Loucy (cell line): ENCODE measurements around the gene WIPI1.

ENCODE experiments used
- H2AFZ ChIP-seq: fragments of 200-600 bp; sonication (generic); 2 replicates; pipeline ENCODE4 v1.6.0; 2016; ENCODE audit warnings: antibody characterized with exemption, mild to moderate bottlenecking, low read length, moderate library complexity
- H3F3A ChIP-seq: fragments of 200-600 bp; 2 replicates; pipeline ENCODE4 v1.6.0; 2016; ENCODE audit warnings: antibody characterized with exemption, low read depth, mild to moderate bottlenecking
- H3K27me3 ChIP-seq: fragments of 200-600 bp; sonication (generic); 2 replicates; pipeline ENCODE4 v1.6.1; 2014; ENCODE audit warnings: low read length, mild to moderate bottlenecking; ENCODE audit not compliant: insufficient read depth, poor library complexity, severe bottlenecking
- H3K36me3 ChIP-seq: fragments of 200-600 bp; sonication (generic); 2 replicates; pipeline ENCODE4 v1.6.1; 2016; ENCODE audit warnings: low read length; ENCODE audit not compliant: insufficient read depth
- H3K4me1 ChIP-seq: fragments of 200-600 bp; sonication (generic); 2 replicates; pipeline ENCODE4 v1.5.1; 2014; ENCODE audit warnings: low read length, mild to moderate bottlenecking; ENCODE audit not compliant: insufficient read depth, poor library complexity, severe bottlenecking
- H3K4me2 ChIP-seq: fragments of 200-600 bp; sonication (generic); 2 replicates; pipeline ENCODE4 v1.6.0; 2014; ENCODE audit warnings: antibody characterized with exemption, low read length, low read depth, mild to moderate bottlenecking; ENCODE audit not compliant: poor library complexity, severe bottlenecking
- H3K4me3 ChIP-seq: fragments of 200-600 bp; sonication (generic); 2 replicates; pipeline ENCODE4 v1.5.1; 2014; ENCODE audit warnings: low read length, mild to moderate bottlenecking, mixed read lengths; ENCODE audit not compliant: poor library complexity, severe bottlenecking
- H3K79me2 ChIP-seq: fragments of 200-600 bp; sonication (generic); 2 replicates; pipeline ENCODE4 v1.6.1; 2014; ENCODE audit warnings: low read length; ENCODE audit not compliant: insufficient read depth
- H3K9ac ChIP-seq: fragments of 200-600 bp; sonication (generic); 2 replicates; pipeline ENCODE4 v1.6.0; 2014; ENCODE audit warnings: mild to moderate bottlenecking, low read depth, low read length, moderate library complexity; ENCODE audit not compliant: poor library complexity, severe bottlenecking
- H3K9me2 ChIP-seq: fragments of 200-600 bp; sonication (generic); replicated peaks from 2 replicates; pipeline ENCODE4 v1.6.1; 2016; ENCODE audit warnings: low read depth, low read length, mixed read lengths
- H3K9me3 ChIP-seq: fragments of 200-600 bp; sonication (generic); 2 replicates; pipeline ENCODE4 v1.6.1; 2014; ENCODE audit warnings: mild to moderate bottlenecking, antibody characterized with exemption, low read length, low read depth; ENCODE audit not compliant: insufficient read depth
- H4K20me1 ChIP-seq: fragments of 200-600 bp; sonication (generic); 2 replicates; pipeline ENCODE4 v1.6.0; 2014; ENCODE audit warnings: antibody characterized with exemption, low read length, mild to moderate bottlenecking; ENCODE audit not compliant: insufficient read depth, poor library complexity, severe bottlenecking
- CTCF ChIP-seq: fragments of 200-600 bp; sonication (generic); conservative IDR thresholded peaks from 2 replicates; pipeline ENCODE4 v1.5.1; 2014; ENCODE audit warnings: mild to moderate bottlenecking, antibody characterized with exemption, low read length
- EZH2phosphoT487 ChIP-seq: fragments of 200-600 bp; IDR thresholded peaks from 2 replicates; pipeline ENCODE4 v1.6.1; 2018; ENCODE audit warnings: antibody characterized with exemption, mild to moderate bottlenecking, moderate library complexity, borderline replicate concordance

WIPI1 gene

GRCh38 chr17:68446626-68447041 is 10.7 kb downstream of the WIPI1 start:
- Histone ChIP-seq H3K4me3 (no peak overlapping the region), H4K20me1 (no peaks in the 10 kb centered on the region), H3F3A (no peaks in the 10 kb centered on the region), H3K9ac (no peak overlapping the region), H3K9me3 (no peaks in the 10 kb centered on the region), H3K4me1 (peaks cover 14% of the 10 kb centered on the region), H3K4me2 (no peak overlapping the region), H3K36me3 (0 out of 2 replicates have a peak, but pooled peaks cover 3% of the 10 kb centered on the region), H3K9me2 (no peaks in the 10 kb centered on the region), H2AFZ (no peak overlapping the region), H3K27me3 (no peaks in the 10 kb centered on the region), H3K79me2 (no peaks in the 10 kb centered on the region)
- no peak for TF ChIP-seq EZH2phosphoT487
- TF ChIP-seq CTCF = no peak

GRCh38 chr17:68445671-68446070 is 11.6 kb downstream of the WIPI1 start:
- Histone ChIP-seq H3K27me3 (no peaks in the 10 kb centered on the region), H3K4me1 (peaks cover 23% of the 10 kb centered on the region)

GRCh38 chr17:68443972-68444464 is 13.3 kb downstream of the WIPI1 start:
- TF ChIP-seq EZH2phosphoT487 = no peak
- TF ChIP-seq CTCF = no peak
- Histone ChIP-seq H3K4me1 (peaks cover 40% of the 10 kb centered on the region), H3K79me2 (no peaks in the 10 kb centered on the region), H3K9ac (no peak overlapping the region), H3K27me3 (no peaks in the 10 kb centered on the region), H3K36me3 (no peaks in the 10 kb centered on the region), H3K9me2 (no peaks in the 10 kb centered on the region), H4K20me1 (no peaks in the 10 kb centered on the region), H3K4me2 (no peak overlapping the region), H3K9me3 (no peaks in the 10 kb centered on the region), H2AFZ (no peak overlapping the region), H3F3A (no peaks in the 10 kb centered on the region), H3K4me3 (no peak overlapping the region)

More at GRCh38 chr17:68445671-68446070, 11.6 kb downstream of the WIPI1 start:
- Histone ChIP-seq H3K79me2 (no peaks in the 10 kb centered on the region), H3K36me3 (0 out of 2 replicates have a peak, but pooled peaks cover 3% of the 10 kb centered on the region), H3K9ac (no peak overlapping the region), H3K4me2 (no peak overlapping the region), H3K9me3 (no peaks in the 10 kb centered on the region), H3F3A (no peaks in the 10 kb centered on the region), H4K20me1 (no peaks in the 10 kb centered on the region), H2AFZ (no peak overlapping the region), H3K4me3 (no peak overlapping the region), H3K9me2 (no peaks in the 10 kb centered on the region)
- TF ChIP-seq EZH2phosphoT487 (no peak), CTCF (no peak)
